GM18526 (cell line): ENCODE data around the gene ZNF580.

ENCODE experiments used
- POLR2A ChIP-seq: IDR thresholded peaks from 3 replicates; pipeline ENCODE4 v1.6.1; 2011; ENCODE audit not compliant: insufficient read length; ENCODE audit errors: extremely low read depth

ZNF580 gene

GRCh38 chr19:55635856-55636440 lies 4.9 kb upstream of the ZNF580 start:
- no peak for TF ChIP-seq POLR2A

- no peak for TF ChIP-seq POLR2A
These were observed 4.1 kb upstream of the ZNF580 start for GRCh38 chr19:55636723-55637122.

GRCh38 chr19:55637534-55637933 lies 3.3 kb upstream of the ZNF580 start:
- no peak for TF ChIP-seq POLR2A

GRCh38 chr19:55638864-55639359 lies 1.9 kb upstream of the ZNF580 start:
- no peak for TF ChIP-seq POLR2A

- peak; percentile 19 for TF ChIP-seq POLR2A
These were observed 692 bp upstream of the ZNF580 start for GRCh38 chr19:55640043-55640576.

GRCh38 chr19:55641426-55642152 lies 787 bp downstream of the ZNF580 start:
- no peak for TF ChIP-seq POLR2A

- no peak for TF ChIP-seq POLR2A
These were observed 1.6 kb downstream of the ZNF580 start for GRCh38 chr19:55642153-55643002.

GRCh38 chr19:55643003-55643886 lies 2.4 kb downstream of the ZNF580 start, which contains the start of gene ZNF581:
ZNF581 (plus strand) TSS chr19:55643649; CDS start chr19:55644572, 923 bp downstream.
- peak; percentile 43 for TF ChIP-seq POLR2A

- TF ChIP-seq POLR2A = no peak
These were observed 3.0 kb downstream of the ZNF580 start for GRCh38 chr19:55643887-55644176.

GRCh38 chr19:55644191-55644833 lies 3.5 kb downstream of the ZNF580 start:
- no peak for TF ChIP-seq POLR2A

GRCh38 chr19:55644842-55645511 lies 4.2 kb downstream of the ZNF580 start:
- no peak for TF ChIP-seq POLR2A

GRCh38 chr19:55645512-55645881 lies 4.7 kb downstream of the ZNF580 start:
- no peak for TF ChIP-seq POLR2A

- TF ChIP-seq POLR2A = no peak
These were observed 6.3 kb downstream of the ZNF580 start for GRCh38 chr19:55646889-55647731.
